Astrocyte (in vitro differentiated cells and primary cell): Measurements from ENCODE around the gene CSF1R.

Source experiments
- CTCF ChIP-seq: IDR thresholded peaks from 2 replicates; pipeline ENCODE4 v1.5.1; 2011; ENCODE audit warnings: low read depth, mild to moderate bottlenecking, inconsistent platforms, low read length, moderate library complexity; ENCODE audit not compliant: insufficient read depth
- EZH2 ChIP-seq: IDR thresholded peaks from 2 replicates; pipeline ENCODE4 v1.6.1; 2012; ENCODE audit warnings: mild to moderate bottlenecking, low read length, inconsistent platforms; ENCODE audit not compliant: insufficient read depth

GRCh38 chr5:150016537-150016936, 69.8 kb downstream of the CSF1R start:
- no peak for TF ChIP-seq CTCF
- no peak for TF ChIP-seq EZH2
